HG03354 (cell line): ENCODE data around the gene FBXL4.

Source experiments
- ATAC-seq: cut with Tn5 transposase; IDR thresholded peaks from one replicate; pipeline ENCODE4 v1.9.1; 2021; ENCODE audit warnings: mild to moderate bottlenecking; ENCODE audit not compliant: unreplicated experiment, poor library complexity, severe bottlenecking

The FBXL4 gene

DNA sequence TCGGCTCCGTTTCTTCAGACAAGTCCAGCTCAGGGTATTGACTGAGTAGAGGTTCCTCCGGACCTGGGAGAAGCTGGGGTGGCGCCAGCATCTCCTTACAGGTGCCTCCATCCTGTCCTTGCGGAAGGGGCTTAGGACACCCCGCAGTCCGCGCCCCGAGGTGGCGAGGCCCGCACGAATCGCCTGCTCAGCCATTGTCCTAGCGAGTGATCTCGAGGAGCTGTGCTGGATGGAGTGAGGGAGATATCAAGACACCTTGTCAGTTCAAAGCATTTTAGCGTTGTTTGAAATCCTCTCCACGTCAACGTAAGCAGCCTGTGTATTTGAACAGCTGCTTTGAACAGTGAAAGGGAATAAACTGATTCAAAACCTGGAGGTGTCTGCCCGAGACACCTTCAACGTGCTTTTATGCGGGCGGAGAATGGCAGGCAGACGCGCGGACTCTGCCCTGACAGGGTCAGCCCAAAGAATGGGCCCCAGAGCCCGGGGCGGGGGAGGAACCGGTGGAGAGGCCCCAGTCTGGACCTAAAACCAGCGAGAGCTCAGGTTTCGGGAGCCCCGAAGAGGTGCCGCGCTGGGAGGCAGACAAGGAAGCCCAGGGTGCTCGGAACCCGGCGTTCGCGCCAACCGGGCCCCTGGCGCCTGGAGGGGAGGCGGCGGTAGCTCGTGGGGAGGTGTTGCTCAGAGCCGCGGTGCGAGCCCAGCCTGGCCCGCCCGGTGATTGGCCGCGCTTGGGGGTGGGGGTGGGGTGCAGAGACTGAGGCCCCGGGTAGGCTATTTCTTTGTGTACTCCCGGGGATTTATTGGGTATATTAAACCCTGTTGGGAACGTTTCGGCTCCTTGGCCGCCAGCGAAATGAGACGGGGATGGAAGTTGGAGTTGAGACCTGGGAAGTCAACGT lies 116.4 kb downstream of the FBXL4 start:
- no peak for ATAC-seq

DNA sequence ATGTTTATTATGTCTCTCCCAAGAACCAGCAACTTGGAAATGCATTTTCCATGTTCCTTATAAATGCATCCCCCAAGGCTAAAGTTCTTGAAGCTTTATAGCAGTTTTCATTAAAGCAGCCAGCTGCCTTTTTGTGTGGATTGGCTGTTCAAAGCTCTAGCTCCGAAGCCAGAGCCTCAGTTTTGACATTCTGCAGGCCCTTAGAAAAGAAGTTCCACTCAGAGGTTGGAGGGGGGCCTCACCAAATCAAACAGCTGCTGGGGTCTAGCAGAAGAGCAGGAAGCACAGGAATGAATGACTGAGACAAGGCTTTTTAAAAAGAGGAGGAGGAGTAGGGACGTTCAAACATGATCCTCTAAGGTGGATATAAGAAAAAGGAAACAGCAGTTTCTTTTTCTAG lies 117.6 kb downstream of the FBXL4 start:
- ATAC-seq = no peak

GRCh38 chr6:98828941-98829411 lies 118.8 kb downstream of the FBXL4 start:
- no peak for ATAC-seq

GRCh38 chr6:98828211-98828788 lies 119.4 kb downstream of the FBXL4 start:
- ATAC-seq = no peak

DNA sequence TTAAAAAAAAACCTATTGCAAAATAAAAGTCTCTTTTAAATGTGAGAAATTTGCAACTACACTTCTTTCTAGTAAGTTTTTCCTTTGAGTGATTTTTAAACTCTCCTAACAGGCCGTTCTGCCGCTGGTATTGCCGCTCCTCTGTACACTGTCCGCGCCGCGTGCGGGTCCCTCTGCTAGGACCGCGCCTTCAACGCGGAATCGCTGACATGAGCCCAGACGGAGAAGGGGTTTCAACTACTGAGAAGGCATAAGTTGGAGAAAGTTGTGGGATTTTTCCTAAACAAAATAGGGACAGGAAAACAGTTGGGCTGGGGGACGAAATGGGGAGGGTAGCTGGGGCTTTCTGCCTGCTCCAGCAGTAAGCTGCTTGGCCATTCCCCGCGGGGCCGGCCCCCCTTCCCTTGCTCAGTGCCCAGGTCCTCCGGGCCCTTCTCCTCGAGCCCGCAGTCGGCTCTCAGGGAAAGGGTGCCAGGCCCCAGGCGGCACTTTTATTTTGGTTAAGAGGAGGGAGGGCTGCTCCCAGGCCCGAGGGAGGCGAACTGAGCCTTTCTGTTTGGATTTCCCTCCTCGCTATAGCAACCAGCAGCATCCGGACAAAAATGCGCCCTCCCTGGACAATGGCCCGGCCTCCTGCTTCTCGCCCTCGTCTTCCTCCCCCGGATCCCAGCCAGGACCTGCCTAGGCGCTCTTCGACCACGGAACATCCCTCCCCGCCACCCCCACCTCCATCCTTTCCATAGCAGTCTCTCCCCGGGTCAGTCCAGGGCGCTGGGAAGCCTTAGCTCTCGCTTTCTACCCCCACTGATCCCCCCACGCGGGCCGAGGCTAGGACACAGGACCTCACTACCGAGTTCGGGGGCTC lies 120.2 kb downstream of the FBXL4 start:
- ATAC-seq = no peak

- ATAC-seq = no peak
These were observed 122.0 kb downstream of the FBXL4 start for GRCh38 chr6:98825600-98826230.

DNA sequence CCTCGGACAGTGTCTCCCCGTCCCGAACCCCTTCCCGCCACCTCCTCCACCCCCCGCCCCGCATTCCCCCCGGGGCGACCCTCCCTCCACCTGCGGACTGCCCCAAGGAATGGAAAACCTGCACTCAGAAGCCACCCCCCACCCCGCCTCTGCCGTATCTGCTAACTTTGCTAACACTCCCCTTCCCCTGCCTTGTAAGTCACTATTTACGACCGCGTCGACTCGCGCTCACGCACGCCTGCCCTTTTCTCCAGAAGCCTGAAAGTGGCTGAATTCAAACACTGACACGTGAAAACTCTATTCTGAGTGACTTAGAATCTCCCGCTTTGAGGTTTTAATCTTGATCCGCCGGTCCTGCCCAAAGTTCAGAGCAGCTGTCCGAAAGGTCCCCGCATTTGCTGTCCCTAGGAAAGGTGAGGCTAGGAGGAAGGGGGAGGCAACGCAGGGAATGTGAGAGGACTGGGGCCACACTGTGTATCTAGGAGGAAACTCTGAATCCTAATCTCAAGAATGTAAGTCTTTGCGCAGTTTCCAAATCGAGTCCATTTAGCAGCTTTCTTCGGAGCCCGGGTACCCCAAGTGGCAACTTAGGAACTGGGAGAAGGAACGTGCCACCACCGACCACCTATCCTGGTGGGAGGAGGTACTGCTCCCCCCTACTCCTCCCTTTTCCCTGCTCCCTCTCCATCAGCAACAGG lies 122.7 kb downstream of the FBXL4 start:
- ATAC-seq = no peak

GRCh38 chr6:98824162-98824901 lies 123.4 kb downstream of the FBXL4 start:
- ATAC-seq = no peak

DNA sequence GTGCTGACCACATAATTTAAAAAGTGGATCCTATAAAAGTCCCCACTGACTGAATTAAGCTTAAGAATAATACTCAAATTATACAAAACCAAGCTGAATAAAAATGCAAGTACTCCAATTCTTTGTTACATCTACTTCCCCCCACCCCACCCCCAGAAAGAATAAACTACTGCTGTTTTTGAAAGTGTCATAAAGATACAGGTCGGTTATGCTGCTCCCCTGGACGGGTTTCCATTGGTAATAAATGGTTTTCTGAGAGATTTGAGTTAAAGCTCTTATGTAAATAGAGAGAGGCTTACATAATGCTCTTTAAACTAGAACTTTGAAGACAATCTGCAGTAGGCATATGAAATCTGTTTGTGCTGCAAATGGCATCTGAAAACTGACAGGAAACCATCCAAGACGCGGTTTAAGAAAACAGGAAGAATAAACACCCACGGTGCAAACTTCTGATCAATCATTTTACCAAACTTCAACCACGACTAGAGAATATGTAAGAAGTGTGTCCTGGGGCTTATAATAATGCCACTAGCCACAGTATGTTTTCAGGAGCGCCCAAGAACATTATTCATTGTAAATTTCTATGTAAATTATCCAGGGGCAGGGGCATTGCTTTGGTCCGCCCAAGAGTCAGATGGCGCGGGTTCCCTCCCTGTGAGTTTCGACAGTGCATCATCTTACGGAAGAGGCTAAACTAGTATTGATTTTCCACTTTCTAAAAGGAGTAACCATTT lies 124.2 kb downstream of the FBXL4 start:
- no peak for ATAC-seq

GRCh38 chr6:98821756-98822405 lies 125.9 kb downstream of the FBXL4 start:
- ATAC-seq = no peak
